Tongue (tissue), 2 donors: ENCODE results near the gene RDX. TPM values are rescaled to one million over a fixed set of nuclear protein-coding genes. Genes with fewer than 3 reads are reported as not detected.
"Not testable (repeated sequence)": the region's sequence is repeated elsewhere in the genome, so short reads cannot be mapped to it uniquely, and the experiment has no call there.

Source experiments
- DNase-seq: peaks from one replicate; pipeline ENCODE4 v3.0.0-alpha.2; 2015
- total RNA-seq: library from RNA; depleted of rRNA; stranded (reverse); fragments of >200 nt; gene quantifications from one replicate; pipeline ENCODE4 v1.2.3, GENCODE V29; 2014

RDX gene
- total RNA-seq: 80.5 TPM

GRCh38 chr11:110296226-110297075 lies at the start of gene RDX:
TSS of gene RDX (minus strand) at chr11:110296614. CDS start at chr11:110279692, 16,922 bp downstream.
- DNase-seq: peak; percentile 90

GRCh38 chr11:110345743-110346142 lies 49.3 kb upstream of the RDX start:
- no peak for DNase-seq

- DNase-seq: no peak
These were observed 44.0 kb upstream of the RDX start for GRCh38 chr11:110340436-110340835.

- no peak for DNase-seq
These were observed 43.2 kb upstream of the RDX start for GRCh38 chr11:110339456-110340250.

GRCh38 chr11:110338684-110339083 lies 42.3 kb upstream of the RDX start:
- no peak for DNase-seq

GRCh38 chr11:110337570-110338193 lies 41.3 kb upstream of the RDX start:
- DNase-seq: no peak

GRCh38 chr11:110336054-110336453 lies 39.6 kb upstream of the RDX start:
- DNase-seq: no peak

GRCh38 chr11:110335358-110335757 lies 38.9 kb upstream of the RDX start:
- no peak for DNase-seq

- DNase-seq: no peak
These were observed 35.2 kb upstream of the RDX start for GRCh38 chr11:110331626-110332025.

- no peak for DNase-seq
These were observed 33.0 kb upstream of the RDX start for GRCh38 chr11:110329445-110329844.

- no peak for DNase-seq
These were observed 31.1 kb upstream of the RDX start for GRCh38 chr11:110327508-110327907.

- peak; percentile 38 for DNase-seq
These were observed 27.4 kb upstream of the RDX start for GRCh38 chr11:110323786-110324185.

GRCh38 chr11:110319501-110319900 lies 23.1 kb upstream of the RDX start:
- DNase-seq: no peak

- no peak for DNase-seq
These were observed 22.4 kb upstream of the RDX start for GRCh38 chr11:110318638-110319404.

- DNase-seq: peak; percentile 22
These were observed 21.1 kb upstream of the RDX start for GRCh38 chr11:110317516-110317932.

GRCh38 chr11:110314366-110315095 lies 18.1 kb upstream of the RDX start:
- no peak for DNase-seq

- DNase-seq: no peak
These were observed 16.3 kb upstream of the RDX start for GRCh38 chr11:110312670-110313069.

- DNase-seq: no peak
These were observed 15.6 kb upstream of the RDX start for GRCh38 chr11:110311783-110312579.

GRCh38 chr11:110308071-110308470 lies 11.7 kb upstream of the RDX start:
- DNase-seq: no peak

GRCh38 chr11:110306019-110306388 lies 9.6 kb upstream of the RDX start:
- not testable (repeated sequence) for DNase-seq
